ENCODE data around the gene TPCN2. TPM values are rescaled to one million over a fixed set of nuclear protein-coding genes. Genes with fewer than 3 reads are reported as not detected.

TPCN2 gene
- polyA plus RNA-seq, 3 donors, result 29.3 to 52.8 (median 31.5) TPM

GRCh38 chr11:69049490-69049867 lies 747 bp downstream of the TPCN2 start:
- H3K79me2 ChIP-seq (ENCODE audit: insufficient read depth, low read length), result peaks cover 58% of the 10 kb centered on the region
- H2AFZ ChIP-seq (ENCODE audit: insufficient read depth, low read depth, low read length, poor library complexity, severe bottlenecking), result no peak overlapping the region

More at GRCh38 chr11:69049490-69049867, 747 bp downstream of the TPCN2 start:
- H4K20me1 ChIP-seq (ENCODE audit: insufficient read depth, low read length), result peaks cover 49% of the 10 kb centered on the region
- peak overlapping the region; percentile 95 for H3K4me2 ChIP-seq (replicated peaks; ENCODE audit: extremely low read depth, low read length, poor library complexity, severe bottlenecking)
- Mint-ChIP-seq H3K27ac (peak overlapping the region; percentile 89 to 96 (median 93)), H3K4me1 (peaks cover 68% of the 10 kb centered on the region), H3K27me3 (ENCODE audit: low read depth in 3 of 3) (peaks cover 0 to 3% (median 2%) of the 10 kb centered on the region in 3 donors), H3K9me3 (peaks cover 0 to 2% (median 0%) of the 10 kb centered on the region in 7 donors), H3K4me3 (peak overlapping the region; percentile 81 to 88), H3K36me3 (peaks cover 20 to 35% of the 10 kb centered on the region in 2 donors)
- intact Hi-C loops (cut with micrococcal nuclease), result loop anchor here (5.0 to 10.0 kb wide), 2 partner anchors 38 to 245 kb away; partner anchors contain the start of gene MYEOV (in 1 of the 2)
- no peaks in the 10 kb centered on the region for H3K9me3 ChIP-seq (replicated peaks in 1 of 2; ENCODE audit: control insufficient read depth in 1 of 2, insufficient read depth in 1 of 2, low read length in 2 of 2)
- peaks cover 50 to 75% of the 10 kb centered on the region in 2 donors for H3K4me1 ChIP-seq (ENCODE audit: control insufficient read depth in 1 of 2, insufficient read depth in 2 of 2, low read length in 2 of 2)
- no peak for TF ChIP-seq CTCF (IDR thresholded peaks at IDR 0.05)
- DNase-seq, result peak; percentile 65 to 71 (median 70)
- WGBS (ENCODE audit: insufficient coverage), result 0% methylated on average over 6 of the region's 15 CpGs
- peak overlapping the region; percentile 79 to 93 (median 85) for H3K4me3 ChIP-seq (replicated peaks in 1 of 3; ENCODE audit: low read depth in 2 of 3, low read length in 3 of 3)
- peaks cover 14 to 26% of the 10 kb centered on the region in 2 donors for H3K36me3 ChIP-seq (replicated peaks in 1 of 2; ENCODE audit: control insufficient read depth in 1 of 2, insufficient read depth in 2 of 2, low read length in 2 of 2)
- no peaks in the 10 kb centered on the region for H3K27me3 ChIP-seq (ENCODE audit: control insufficient read depth in 2 of 2, insufficient read depth in 2 of 2, low read length in 2 of 2)
- peak overlapping the region; percentile 79 to 98 for H3K27ac ChIP-seq (ENCODE audit: low read depth in 1 of 2, low read length in 2 of 2)
- peak overlapping the region; percentile 100 for H3K9ac ChIP-seq (ENCODE audit: insufficient read depth, low read length, poor library complexity, severe bottlenecking)
